Pons (tissue), 1 donor: Measurements from ENCODE around the gene CRMP1.

Experiments
- DNase-seq: peaks from one replicate; pipeline ENCODE4 v3.0.0-alpha.2; 2016; ENCODE audit warnings: low spot score

Gene CRMP1

GRCh38 chr4:5919571-5919970 is 26.7 kb upstream of the CRMP1 start:
- DNase-seq: no peak

GRCh38 chr4:5919044-5919443 is 26.2 kb upstream of the CRMP1 start:
- no peak for DNase-seq

- DNase-seq: no peak
Observed at GRCh38 chr4:5918331-5918985, 25.6 kb upstream of the CRMP1 start.

GRCh38 chr4:5917672-5918071 is 24.8 kb upstream of the CRMP1 start:
- no peak for DNase-seq

GRCh38 chr4:5916229-5916628 is 23.3 kb upstream of the CRMP1 start:
- no peak for DNase-seq

GRCh38 chr4:5913454-5913853 is 20.6 kb upstream of the CRMP1 start:
- no peak for DNase-seq

GRCh38 chr4:5912614-5913019 is 19.7 kb upstream of the CRMP1 start:
- DNase-seq: no peak

- DNase-seq: no peak
Observed at GRCh38 chr4:5908876-5909427, 16.1 kb upstream of the CRMP1 start.

GRCh38 chr4:5906191-5906590 is 13.3 kb upstream of the CRMP1 start:
- no peak for DNase-seq

GRCh38 chr4:5905714-5906113 is 12.8 kb upstream of the CRMP1 start:
- no peak for DNase-seq

- no peak for DNase-seq
Observed at GRCh38 chr4:5900844-5901243, 8.0 kb upstream of the CRMP1 start.

GRCh38 chr4:5899881-5900280 is 7.0 kb upstream of the CRMP1 start:
- DNase-seq: no peak

GRCh38 chr4:5899396-5899795 is 6.5 kb upstream of the CRMP1 start:
- no peak for DNase-seq

- no peak for DNase-seq
Observed at GRCh38 chr4:5897674-5898073, 4.8 kb upstream of the CRMP1 start.

GRCh38 chr4:5895287-5895686 is 2.4 kb upstream of the CRMP1 start:
- DNase-seq: no peak

- no peak for DNase-seq
Observed at GRCh38 chr4:5894266-5894665, 1.4 kb upstream of the CRMP1 start.

- DNase-seq: no peak
Observed at GRCh38 chr4:5893591-5893990, 705 bp upstream of the CRMP1 start.

GRCh38 chr4:5892323-5893003 is 423 bp downstream of the CRMP1 start:
- DNase-seq: no peak

- DNase-seq: no peak
Observed at GRCh38 chr4:5891563-5892322, 1.1 kb downstream of the CRMP1 start.

GRCh38 chr4:5890063-5890727 is 2.7 kb downstream of the CRMP1 start:
- peak; percentile 36 for DNase-seq

GRCh38 chr4:5889002-5889696 is 3.7 kb downstream of the CRMP1 start:
- no peak for DNase-seq
